ENCODE data around the gene EXOSC2.

The EXOSC2 gene

GRCh38 chr9:130740218-130741023, 46.8 kb downstream of the EXOSC2 start:
- no peak for DNase-seq

- DNase-seq = no peak
Observed at GRCh38 chr9:130741024-130741305, 47.4 kb downstream of the EXOSC2 start.

- no peak for DNase-seq
Observed at GRCh38 chr9:130741831-130742449, 48.4 kb downstream of the EXOSC2 start.

GRCh38 chr9:130743656-130744055, 50.1 kb downstream of the EXOSC2 start:
- no peak for DNase-seq

- DNase-seq = no peak
Observed at GRCh38 chr9:130745210-130745800, 51.7 kb downstream of the EXOSC2 start.

- DNase-seq = no peak
Observed at GRCh38 chr9:130745829-130746228, 52.2 kb downstream of the EXOSC2 start.

- no peak for DNase-seq
Observed at GRCh38 chr9:130746434-130747212, 53.0 kb downstream of the EXOSC2 start.

- peak; percentile 87 for DNase-seq
Observed at GRCh38 chr9:130751631-130752355, 58.2 kb downstream of the EXOSC2 start.

All from NCI-H2171 treated with DMSO at 0.1 percent for 48 hours (cell line).